ENCODE data around the gene MAP3K21. TPM values are rescaled to one million over a fixed set of nuclear protein-coding genes. Genes with fewer than 3 reads are reported as not detected.

MAP3K21 gene
- total RNA-seq (2014; rRNA removed; shearing (Covaris generic)) = 1.4 and 2.3 TPM in 2 replicates
- polyA plus RNA-seq (2015; cell fraction: cytosol; rRNA removed) = 2.3 and 2.5 TPM in 2 replicates
- 4.0 and 5.2 TPM in 2 replicates for polyA plus RNA-seq (2015; cell fraction: nucleus; rRNA removed)

GRCh38 chr1:233327651-233328141 lies at the start of gene MAP3K21:
MAP3K21 (plus strand) TSS chr1:233327724; CDS start chr1:233328029, 305 bp downstream.
- no peak for DNase-seq (ENCODE audit: low read depth, low spot score)
- in situ Hi-C loops (cut with HindIII; ENCODE audit: low pct_unique_long_range_greater_than_20kb, low sequenced_read_pairs) = no loop called here

- DNase-seq (ENCODE audit: low read depth, low spot score) = no peak
- in situ Hi-C loops (cut with HindIII; ENCODE audit: low pct_unique_long_range_greater_than_20kb, low sequenced_read_pairs) = no loop called here
Measured at GRCh38 chr1:233278631-233279030, 48.9 kb upstream of the MAP3K21 start.

GRCh38 chr1:233279971-233280370 lies 47.6 kb upstream of the MAP3K21 start:
- in situ Hi-C loops (cut with HindIII; ENCODE audit: low pct_unique_long_range_greater_than_20kb, low sequenced_read_pairs) = no loop called here
- no peak for DNase-seq (ENCODE audit: low read depth, low spot score)

GRCh38 chr1:233281711-233282581 lies 45.6 kb upstream of the MAP3K21 start:
- no peak for DNase-seq (ENCODE audit: low read depth, low spot score)
- in situ Hi-C loops (cut with HindIII; ENCODE audit: low pct_unique_long_range_greater_than_20kb, low sequenced_read_pairs) = no loop called here

- no peak for DNase-seq (ENCODE audit: low read depth, low spot score)
- in situ Hi-C loops (cut with HindIII; ENCODE audit: low pct_unique_long_range_greater_than_20kb, low sequenced_read_pairs) = no loop called here
Measured at GRCh38 chr1:233282582-233282886, 45.0 kb upstream of the MAP3K21 start.

- in situ Hi-C loops (cut with HindIII; ENCODE audit: low pct_unique_long_range_greater_than_20kb, low sequenced_read_pairs) = no loop called here
- DNase-seq (ENCODE audit: low read depth, low spot score) = peak; percentile 50
Measured at GRCh38 chr1:233289676-233290075, 37.8 kb upstream of the MAP3K21 start.

- no peak for DNase-seq (ENCODE audit: low read depth, low spot score)
- in situ Hi-C loops (cut with HindIII; ENCODE audit: low pct_unique_long_range_greater_than_20kb, low sequenced_read_pairs) = no loop called here
Measured at GRCh38 chr1:233290396-233291034, 37.0 kb upstream of the MAP3K21 start.

GRCh38 chr1:233293556-233294446 lies 33.7 kb upstream of the MAP3K21 start:
- no peak for DNase-seq (ENCODE audit: low read depth, low spot score)

GRCh38 chr1:233294913-233295236 lies 32.6 kb upstream of the MAP3K21 start:
- peak; percentile 34 for DNase-seq (ENCODE audit: low read depth, low spot score)
- in situ Hi-C loops (cut with HindIII; ENCODE audit: low pct_unique_long_range_greater_than_20kb, low sequenced_read_pairs) = no loop called here

More at GRCh38 chr1:233293556-233294446, 33.7 kb upstream of the MAP3K21 start:
- in situ Hi-C loops (cut with HindIII; ENCODE audit: low pct_unique_long_range_greater_than_20kb, low sequenced_read_pairs) = no loop called here

GRCh38 chr1:233295237-233295974 lies 32.1 kb upstream of the MAP3K21 start, which contains the start of gene PCNX2:
PCNX2 (minus strand) TSS chr1:233295725; CDS start chr1:233295478, 247 bp downstream.
- in situ Hi-C loops (cut with HindIII; ENCODE audit: low pct_unique_long_range_greater_than_20kb, low sequenced_read_pairs) = no loop called here

GRCh38 chr1:233295975-233296322 lies 31.6 kb upstream of the MAP3K21 start:
- DNase-seq (ENCODE audit: low read depth, low spot score) = no peak
- in situ Hi-C loops (cut with HindIII; ENCODE audit: low pct_unique_long_range_greater_than_20kb, low sequenced_read_pairs) = no loop called here

More at GRCh38 chr1:233295237-233295974, 32.1 kb upstream of the MAP3K21 start, which contains the start of gene PCNX2:
- peak; percentile 53 for DNase-seq (ENCODE audit: low read depth, low spot score)

- DNase-seq (ENCODE audit: low read depth, low spot score) = peak; percentile 22
- in situ Hi-C loops (cut with HindIII; ENCODE audit: low pct_unique_long_range_greater_than_20kb, low sequenced_read_pairs) = no loop called here
Measured at GRCh38 chr1:233299450-233299849, 28.1 kb upstream of the MAP3K21 start.

GRCh38 chr1:233300326-233300725 lies 27.2 kb upstream of the MAP3K21 start:
- DNase-seq (ENCODE audit: low read depth, low spot score) = no peak
- in situ Hi-C loops (cut with HindIII; ENCODE audit: low pct_unique_long_range_greater_than_20kb, low sequenced_read_pairs) = no loop called here

- peak; percentile 40 for DNase-seq (ENCODE audit: low read depth, low spot score)
- in situ Hi-C loops (cut with HindIII; ENCODE audit: low pct_unique_long_range_greater_than_20kb, low sequenced_read_pairs) = no loop called here
Measured at GRCh38 chr1:233304489-233305102, 22.9 kb upstream of the MAP3K21 start.

GRCh38 chr1:233313434-233314155 lies 13.9 kb upstream of the MAP3K21 start:
- in situ Hi-C loops (cut with HindIII; ENCODE audit: low pct_unique_long_range_greater_than_20kb, low sequenced_read_pairs) = no loop called here
- no peak for DNase-seq (ENCODE audit: low read depth, low spot score)

GRCh38 chr1:233315718-233316301 lies 11.7 kb upstream of the MAP3K21 start:
- in situ Hi-C loops (cut with HindIII; ENCODE audit: low pct_unique_long_range_greater_than_20kb, low sequenced_read_pairs) = no loop called here
- no peak for DNase-seq (ENCODE audit: low read depth, low spot score)
